GM18519 (cell line): ENCODE measurements around the gene FAM53B.

Source experiments
- ATAC-seq: cut with Tn5 transposase; IDR thresholded peaks from one replicate; pipeline ENCODE4 v1.9.1; 2021; ENCODE audit warnings: mild to moderate bottlenecking, moderate library complexity; ENCODE audit not compliant: unreplicated experiment, low FRiP score

Gene FAM53B

GRCh38 chr10:124603376-124604213, 140.6 kb downstream of the FAM53B start:
- no peak for ATAC-seq

- ATAC-seq = no peak
These were observed 141.4 kb downstream of the FAM53B start for GRCh38 chr10:124602646-124603365.

GRCh38 chr10:124602121-124602561, 142.0 kb downstream of the FAM53B start:
- no peak for ATAC-seq

GRCh38 chr10:124601431-124602120, 142.6 kb downstream of the FAM53B start:
- ATAC-seq = no peak

GRCh38 chr10:124601016-124601415, 143.2 kb downstream of the FAM53B start:
- no peak for ATAC-seq

GRCh38 chr10:124600051-124600880, 143.9 kb downstream of the FAM53B start:
- ATAC-seq = no peak

GRCh38 chr10:124599588-124600050, 144.6 kb downstream of the FAM53B start:
- ATAC-seq = no peak

GRCh38 chr10:124598773-124599587, 145.2 kb downstream of the FAM53B start:
- no peak for ATAC-seq

- no peak for ATAC-seq
These were observed 146.0 kb downstream of the FAM53B start for GRCh38 chr10:124598196-124598595.

- ATAC-seq = no peak
These were observed 146.4 kb downstream of the FAM53B start for GRCh38 chr10:124597846-124598165.

- ATAC-seq = no peak
These were observed 147.0 kb downstream of the FAM53B start for GRCh38 chr10:124596962-124597845.

GRCh38 chr10:124596116-124596785, 147.9 kb downstream of the FAM53B start:
- ATAC-seq = no peak

GRCh38 chr10:124595143-124595883, 148.9 kb downstream of the FAM53B start:
- ATAC-seq = no peak

GRCh38 chr10:124594240-124594639, 149.9 kb downstream of the FAM53B start:
- no peak for ATAC-seq

- ATAC-seq = no peak
These were observed 150.7 kb downstream of the FAM53B start for GRCh38 chr10:124593431-124593985.

GRCh38 chr10:124592736-124593430, 151.3 kb downstream of the FAM53B start:
- ATAC-seq = no peak
